Measurements from ENCODE around the gene UBE2Z. TPM values are rescaled to one million over a fixed set of nuclear protein-coding genes. Genes with fewer than 3 reads are reported as not detected.

UBE2Z gene
- total and polyA plus RNA-seq, 10 donors: 33.6 to 94.9 (median 80.8) TPM

DNA sequence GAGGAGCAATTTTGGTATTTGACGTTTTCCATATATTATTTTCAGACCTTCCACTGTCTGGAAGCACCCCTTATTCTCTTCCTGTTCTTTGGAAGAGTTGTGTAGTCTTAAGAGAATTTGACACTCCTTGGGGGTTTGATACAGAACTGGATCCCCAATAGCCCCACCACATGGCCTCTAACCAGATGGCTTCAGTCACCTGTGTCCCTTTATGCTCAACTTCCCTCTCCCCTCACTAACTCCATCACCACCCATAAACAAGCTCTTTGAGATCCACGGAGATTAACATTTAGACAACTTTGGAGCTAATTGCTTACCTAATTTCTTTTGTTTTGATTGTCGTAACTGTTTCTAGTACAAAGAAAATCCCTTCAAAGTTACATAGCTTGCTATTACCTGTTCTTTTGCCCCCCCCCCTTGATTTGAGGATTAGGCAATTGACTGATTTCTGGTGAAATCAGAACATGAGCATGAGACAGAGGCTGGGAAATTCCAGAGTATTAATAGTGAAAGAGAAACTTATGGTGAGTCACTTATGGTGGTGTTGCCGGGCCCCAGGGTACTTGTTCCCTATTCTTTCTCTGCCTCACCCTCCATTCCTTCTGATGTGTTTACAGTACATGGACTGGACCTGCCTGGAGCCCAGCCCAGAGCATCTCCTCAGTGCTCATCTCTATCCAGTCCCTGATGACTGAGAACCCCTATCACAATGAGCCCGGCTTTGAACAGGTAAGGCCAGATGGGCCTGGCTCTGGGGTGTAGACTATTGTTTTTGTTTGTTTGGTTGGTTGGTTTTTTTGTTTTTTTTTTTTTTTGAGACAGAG lies 7.5 kb downstream of the UBE2Z start:
- H3K27me3 ChIP-seq (replicated peaks in 1 of 7): no peaks in the 10 kb centered on the region
- WGBS, 5 donors: 38 to 64% (median 58%) methylated on average over 5 of the region's 5 CpGs
- TF ChIP-seq, protein P1, sequence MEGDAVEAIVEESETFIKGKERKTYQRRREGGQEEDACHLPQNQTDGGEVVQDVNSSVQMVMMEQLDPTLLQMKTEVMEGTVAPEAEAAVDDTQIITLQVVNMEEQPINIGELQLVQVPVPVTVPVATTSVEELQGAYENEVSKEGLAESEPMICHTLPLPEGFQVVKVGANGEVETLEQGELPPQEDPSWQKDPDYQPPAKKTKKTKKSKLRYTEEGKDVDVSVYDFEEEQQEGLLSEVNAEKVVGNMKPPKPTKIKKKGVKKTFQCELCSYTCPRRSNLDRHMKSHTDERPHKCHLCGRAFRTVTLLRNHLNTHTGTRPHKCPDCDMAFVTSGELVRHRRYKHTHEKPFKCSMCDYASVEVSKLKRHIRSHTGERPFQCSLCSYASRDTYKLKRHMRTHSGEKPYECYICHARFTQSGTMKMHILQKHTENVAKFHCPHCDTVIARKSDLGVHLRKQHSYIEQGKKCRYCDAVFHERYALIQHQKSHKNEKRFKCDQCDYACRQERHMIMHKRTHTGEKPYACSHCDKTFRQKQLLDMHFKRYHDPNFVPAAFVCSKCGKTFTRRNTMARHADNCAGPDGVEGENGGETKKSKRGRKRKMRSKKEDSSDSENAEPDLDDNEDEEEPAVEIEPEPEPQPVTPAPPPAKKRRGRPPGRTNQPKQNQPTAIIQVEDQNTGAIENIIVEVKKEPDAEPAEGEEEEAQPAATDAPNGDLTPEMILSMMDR (IDR thresholded peaks at IDR 0.05 in 8 of 11, conservative IDR thresholded peaks at IDR 0.05 in 3 of 11): no peak
- TF ChIP-seq POLR2A (IDR thresholded peaks at IDR 0.05) (no peak), POLR2AphosphoS5 (IDR thresholded peaks at IDR 0.05) (no peak)
- intact Hi-C loops (cut with DNase I; ENCODE audit: low total_unique reads): no loop called here
- peaks cover 33 to 65% (median 55%) of the 10 kb centered on the region in 6 donors for H3K4me1 ChIP-seq
- peaks cover 4 to 100% (median 74%) of the 10 kb centered on the region in 6 donors for H3K36me3 ChIP-seq
- no peak for DNase-seq
- peak overlapping the region in 1 of 8 donors; percentile 5 for H3K4me3 ChIP-seq
- H3K27ac ChIP-seq: peak overlapping the region in 7 of 8 donors; percentile 45 to 77 (median 52)
- no peaks in the 10 kb centered on the region for H3K9me3 ChIP-seq

DNA sequence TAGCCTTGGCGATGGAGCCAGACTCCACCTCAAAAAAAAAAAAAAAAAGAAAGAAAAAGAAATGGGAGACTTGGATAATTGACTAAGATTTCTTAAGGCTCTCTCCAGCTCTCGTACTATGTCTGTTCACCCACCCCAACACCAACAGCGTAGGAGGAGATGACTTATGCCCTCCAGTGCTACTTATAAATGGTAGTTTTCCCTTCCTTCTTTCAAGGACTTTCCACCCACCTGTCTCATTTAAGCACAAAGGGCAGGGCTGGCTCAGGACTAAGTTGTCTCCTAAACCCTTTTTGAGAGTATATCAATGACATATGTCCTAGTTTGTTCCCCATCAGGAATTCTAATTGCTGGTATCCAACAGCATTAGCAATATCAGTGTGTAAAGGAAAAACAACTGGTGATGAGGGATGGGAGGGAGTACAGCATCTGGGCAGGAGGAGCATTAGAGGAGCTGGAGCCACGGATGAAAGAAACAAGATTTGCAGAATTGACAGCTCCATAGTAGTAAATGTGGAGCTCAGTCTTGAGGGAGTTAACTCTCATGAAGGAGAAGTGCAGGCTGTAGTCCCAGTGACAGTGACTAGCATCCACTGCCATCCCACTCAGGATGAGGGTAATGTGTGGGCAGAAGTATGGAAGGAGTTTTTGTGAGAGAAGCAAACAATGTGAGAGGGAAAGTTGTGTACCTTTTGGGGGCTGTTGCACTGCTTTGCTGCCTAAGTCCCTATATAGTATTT lies 17.2 kb downstream of the UBE2Z start:
- no peak for DNase-seq
- Histone ChIP-seq H3K36me3 (peaks cover 9 to 100% (median 100%) of the 10 kb centered on the region in 6 donors), H3K4me3 (no peak overlapping the region), H3K27ac (no peak overlapping the region), H3K9me3 (no peaks in the 10 kb centered on the region), H3K27me3 (replicated peaks in 1 of 7) (no peaks in the 10 kb centered on the region), H3K4me1 (peaks cover 0 to 14% (median 0%) of the 10 kb centered on the region in 6 donors)
- TF ChIP-seq, protein P1 (IDR thresholded peaks at IDR 0.05 in 8 of 11, conservative IDR thresholded peaks at IDR 0.05 in 3 of 11): no peak
- intact Hi-C loops (cut with DNase I; ENCODE audit: low total_unique reads): no loop called here
- WGBS, 5 donors: 68 to 90% (median 78%) methylated on average over 4 of the region's 4 CpGs

DNA sequence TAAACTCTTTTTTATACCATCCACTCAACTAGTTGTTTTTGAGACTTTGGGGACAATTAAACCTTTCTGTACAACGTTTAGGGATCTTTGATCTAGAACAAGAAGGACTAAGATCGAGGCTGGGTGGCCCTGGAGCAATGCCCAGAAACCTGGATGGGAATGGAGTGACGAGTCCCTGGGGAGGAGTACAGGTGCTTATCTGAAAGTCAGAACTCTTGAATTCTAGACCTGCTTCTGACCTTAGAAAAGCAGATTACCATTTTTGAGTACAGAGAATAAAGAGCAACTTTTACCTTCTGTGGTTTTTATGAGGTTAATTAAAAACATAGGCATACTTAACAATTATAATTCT lies 17.8 kb downstream of the UBE2Z start:
- no peaks in the 10 kb centered on the region for H3K27me3 ChIP-seq (replicated peaks in 1 of 7)
- no peaks in the 10 kb centered on the region for H3K9me3 ChIP-seq
- intact Hi-C loops (cut with DNase I; ENCODE audit: low total_unique reads): no loop called here
- no peak overlapping the region for H3K4me3 ChIP-seq
- peaks cover 9 to 100% (median 99%) of the 10 kb centered on the region in 6 donors for H3K36me3 ChIP-seq
- no peak overlapping the region for H3K27ac ChIP-seq
- WGBS, 5 donors: 67 to 84% (median 81%) methylated on average over 3 of the region's 3 CpGs
- H3K4me1 ChIP-seq: peaks cover 0 to 14% (median 0%) of the 10 kb centered on the region in 6 donors
- no peak for TF ChIP-seq POLR2AphosphoS5 (IDR thresholded peaks at IDR 0.05)
- no peak for TF ChIP-seq POLR2A (IDR thresholded peaks at IDR 0.05)
- peak; percentile 29 for DNase-seq

GRCh38 chr17:48927978-48928745 lies 20.0 kb downstream of the UBE2Z start:
- H3K27me3 ChIP-seq (replicated peaks in 1 of 7): no peaks in the 10 kb centered on the region
- peaks cover 0 to 14% (median 0%) of the 10 kb centered on the region in 6 donors for H3K4me1 ChIP-seq
- peak overlapping the region in 2 of 8 donors; percentile 1 to 24 for H3K27ac ChIP-seq
- intact Hi-C loops (cut with DNase I; ENCODE audit: low total_unique reads): no loop called here
- H3K9me3 ChIP-seq: no peaks in the 10 kb centered on the region
- peaks cover 5 to 100% (median 97%) of the 10 kb centered on the region in 6 donors for H3K36me3 ChIP-seq
- DNase-seq: peak; percentile 12
- WGBS, 5 donors: 65 to 86% (median 77%) methylated on average over 6 of the region's 6 CpGs
- no peak overlapping the region for H3K4me3 ChIP-seq
- TF ChIP-seq POLR2AphosphoS5 (IDR thresholded peaks at IDR 0.05) (peak in 1 of 3 donors; percentile 41), POLR2A (IDR thresholded peaks at IDR 0.05) (no peak)
- TF ChIP-seq, protein P1 (IDR thresholded peaks at IDR 0.05 in 8 of 11, conservative IDR thresholded peaks at IDR 0.05 in 3 of 11): no peak

Measured in spleen (tissue), 11 donors.